ENCODE results near the gene GPR45.
"Not testable (repeated sequence)": the region's sequence is repeated elsewhere in the genome, so short reads cannot be mapped to it uniquely, and the experiment has no call there.

GPR45 gene

GRCh38 chr2:105241443-105241842 lies at the start of gene GPR45:
Gene GPR45, plus strand, starts transcription at chr2:105241743. Its CDS starts 116 bp downstream, at chr2:105241859.
- DNase-seq (ENCODE audit: low read depth), result no peak

GRCh38 chr2:105194022-105194675 lies 47.4 kb upstream of the GPR45 start:
- no peak for DNase-seq (ENCODE audit: low read depth)

- no peak for DNase-seq (ENCODE audit: low read depth)
These were observed 44.9 kb upstream of the GPR45 start for GRCh38 chr2:105196651-105197050.

- no peak for DNase-seq (ENCODE audit: low read depth)
These were observed 25.9 kb upstream of the GPR45 start for GRCh38 chr2:105215586-105216192.

GRCh38 chr2:105220604-105221003 lies 20.9 kb upstream of the GPR45 start:
- DNase-seq (ENCODE audit: low read depth), result no peak

- DNase-seq (ENCODE audit: low read depth), result no peak
These were observed 17.1 kb upstream of the GPR45 start for GRCh38 chr2:105224444-105224843.

GRCh38 chr2:105231232-105231619 lies 10.3 kb upstream of the GPR45 start:
- DNase-seq (ENCODE audit: low read depth), result no peak

GRCh38 chr2:105235388-105236059 lies 6.0 kb upstream of the GPR45 start:
- DNase-seq (ENCODE audit: low read depth), result peak; percentile 28

GRCh38 chr2:105236060-105236424 lies 5.5 kb upstream of the GPR45 start:
- no peak for DNase-seq (ENCODE audit: low read depth)

GRCh38 chr2:105237045-105237765 lies 4.3 kb upstream of the GPR45 start:
- DNase-seq (ENCODE audit: low read depth), result peak; percentile 14

- no peak for DNase-seq (ENCODE audit: low read depth)
These were observed 2.8 kb upstream of the GPR45 start for GRCh38 chr2:105238664-105239240.

GRCh38 chr2:105239924-105240323 lies 1.6 kb upstream of the GPR45 start:
- no peak for DNase-seq (ENCODE audit: low read depth)

GRCh38 chr2:105242286-105242993 lies 897 bp downstream of the GPR45 start:
- DNase-seq (ENCODE audit: low read depth), result no peak

GRCh38 chr2:105243961-105244360 lies 2.4 kb downstream of the GPR45 start:
- no peak for DNase-seq (ENCODE audit: low read depth)

GRCh38 chr2:105244451-105244850 lies 2.9 kb downstream of the GPR45 start:
- no peak for DNase-seq (ENCODE audit: low read depth)

GRCh38 chr2:105248316-105249070 lies 7.0 kb downstream of the GPR45 start:
- no peak for DNase-seq (ENCODE audit: low read depth)

- DNase-seq (ENCODE audit: low read depth), result no peak
These were observed 7.6 kb downstream of the GPR45 start for GRCh38 chr2:105249181-105249580.

- DNase-seq (ENCODE audit: low read depth), result no peak
These were observed 8.3 kb downstream of the GPR45 start for GRCh38 chr2:105249891-105250290.

- DNase-seq (ENCODE audit: low read depth), result not testable (repeated sequence)
These were observed 9.6 kb downstream of the GPR45 start for GRCh38 chr2:105251016-105251648.

- DNase-seq (ENCODE audit: low read depth), result no peak
These were observed 10.7 kb downstream of the GPR45 start for GRCh38 chr2:105252271-105252670.

All from stimulated activated CD4-positive, alpha-beta T cell treated with anti-CD3 and anti-CD28 coated beads, Interleukin-2, amount 100 ng/mL, for 4 hours (primary cell).